Epithelial cell of esophagus (primary cell): ENCODE results near the gene PLXNA4.

ENCODE experiments used
- DNase-seq: peaks from one replicate; pipeline ENCODE4 v3.0.0; 2010; ENCODE audit warnings: low read depth
- H3K4me3 ChIP-seq: 2 replicates; pipeline ENCODE4 v1.5.1; 2011; ENCODE audit warnings: mild to moderate bottlenecking, low read length, control low read depth
- TF ChIP-seq, protein P1 (sequence below): IDR thresholded peaks from 2 replicates; pipeline ENCODE4 v1.5.1; 2011; ENCODE audit warnings: low read depth, mild to moderate bottlenecking, low read length, control low read depth, inconsistent platforms; ENCODE audit not compliant: insufficient read depth; ENCODE audit errors: missing control alignments

PLXNA4 gene, protein sequence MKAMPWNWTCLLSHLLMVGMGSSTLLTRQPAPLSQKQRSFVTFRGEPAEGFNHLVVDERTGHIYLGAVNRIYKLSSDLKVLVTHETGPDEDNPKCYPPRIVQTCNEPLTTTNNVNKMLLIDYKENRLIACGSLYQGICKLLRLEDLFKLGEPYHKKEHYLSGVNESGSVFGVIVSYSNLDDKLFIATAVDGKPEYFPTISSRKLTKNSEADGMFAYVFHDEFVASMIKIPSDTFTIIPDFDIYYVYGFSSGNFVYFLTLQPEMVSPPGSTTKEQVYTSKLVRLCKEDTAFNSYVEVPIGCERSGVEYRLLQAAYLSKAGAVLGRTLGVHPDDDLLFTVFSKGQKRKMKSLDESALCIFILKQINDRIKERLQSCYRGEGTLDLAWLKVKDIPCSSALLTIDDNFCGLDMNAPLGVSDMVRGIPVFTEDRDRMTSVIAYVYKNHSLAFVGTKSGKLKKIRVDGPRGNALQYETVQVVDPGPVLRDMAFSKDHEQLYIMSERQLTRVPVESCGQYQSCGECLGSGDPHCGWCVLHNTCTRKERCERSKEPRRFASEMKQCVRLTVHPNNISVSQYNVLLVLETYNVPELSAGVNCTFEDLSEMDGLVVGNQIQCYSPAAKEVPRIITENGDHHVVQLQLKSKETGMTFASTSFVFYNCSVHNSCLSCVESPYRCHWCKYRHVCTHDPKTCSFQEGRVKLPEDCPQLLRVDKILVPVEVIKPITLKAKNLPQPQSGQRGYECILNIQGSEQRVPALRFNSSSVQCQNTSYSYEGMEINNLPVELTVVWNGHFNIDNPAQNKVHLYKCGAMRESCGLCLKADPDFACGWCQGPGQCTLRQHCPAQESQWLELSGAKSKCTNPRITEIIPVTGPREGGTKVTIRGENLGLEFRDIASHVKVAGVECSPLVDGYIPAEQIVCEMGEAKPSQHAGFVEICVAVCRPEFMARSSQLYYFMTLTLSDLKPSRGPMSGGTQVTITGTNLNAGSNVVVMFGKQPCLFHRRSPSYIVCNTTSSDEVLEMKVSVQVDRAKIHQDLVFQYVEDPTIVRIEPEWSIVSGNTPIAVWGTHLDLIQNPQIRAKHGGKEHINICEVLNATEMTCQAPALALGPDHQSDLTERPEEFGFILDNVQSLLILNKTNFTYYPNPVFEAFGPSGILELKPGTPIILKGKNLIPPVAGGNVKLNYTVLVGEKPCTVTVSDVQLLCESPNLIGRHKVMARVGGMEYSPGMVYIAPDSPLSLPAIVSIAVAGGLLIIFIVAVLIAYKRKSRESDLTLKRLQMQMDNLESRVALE (N-terminal part only)

DNA sequence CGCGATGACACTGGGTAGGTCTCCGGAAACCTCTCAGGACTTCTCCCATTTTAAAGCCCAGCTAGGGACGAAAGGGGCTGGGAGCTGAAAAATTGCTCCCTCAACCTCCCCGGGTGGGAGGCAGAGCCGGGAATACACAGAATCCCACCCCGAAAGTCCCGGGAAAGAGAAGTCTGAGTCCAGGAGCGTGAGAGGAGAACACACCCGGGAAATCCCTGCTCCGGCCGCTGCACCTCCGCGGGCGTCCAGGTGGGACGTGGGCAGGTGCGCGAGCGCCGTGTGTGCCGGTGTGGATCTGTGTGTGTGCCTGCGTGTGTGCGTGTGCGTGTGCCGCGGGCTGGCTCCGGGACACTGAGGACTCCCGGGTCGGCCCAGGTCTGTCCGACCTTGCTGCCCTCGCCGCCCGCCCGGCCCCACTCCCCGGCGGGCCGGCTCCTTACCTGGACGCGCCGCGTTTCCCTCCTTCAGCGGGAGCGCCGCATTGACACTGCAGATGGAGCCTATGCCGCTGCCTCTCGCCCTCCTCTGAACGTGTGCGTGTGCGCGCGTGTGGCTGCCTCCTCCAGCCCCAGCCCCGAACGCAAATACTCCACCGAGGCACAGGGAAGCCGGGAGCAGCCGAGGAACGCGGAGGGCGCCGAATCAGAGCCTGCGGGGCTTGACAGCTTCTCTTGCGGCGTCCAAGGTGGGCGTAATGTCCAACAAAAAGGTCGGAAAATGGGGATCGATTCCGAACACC, at the start of gene PLXNA4:
Gene PLXNA4 (minus strand): TSS at position 489 of the 739 bp plus-strand sequence. CDS start 67,777 bp downstream, outside the sequence.
- peak; percentile 7 for DNase-seq
- H3K4me3 ChIP-seq, result no peak within 1 kb of the TSS
- TF ChIP-seq, protein P1, sequence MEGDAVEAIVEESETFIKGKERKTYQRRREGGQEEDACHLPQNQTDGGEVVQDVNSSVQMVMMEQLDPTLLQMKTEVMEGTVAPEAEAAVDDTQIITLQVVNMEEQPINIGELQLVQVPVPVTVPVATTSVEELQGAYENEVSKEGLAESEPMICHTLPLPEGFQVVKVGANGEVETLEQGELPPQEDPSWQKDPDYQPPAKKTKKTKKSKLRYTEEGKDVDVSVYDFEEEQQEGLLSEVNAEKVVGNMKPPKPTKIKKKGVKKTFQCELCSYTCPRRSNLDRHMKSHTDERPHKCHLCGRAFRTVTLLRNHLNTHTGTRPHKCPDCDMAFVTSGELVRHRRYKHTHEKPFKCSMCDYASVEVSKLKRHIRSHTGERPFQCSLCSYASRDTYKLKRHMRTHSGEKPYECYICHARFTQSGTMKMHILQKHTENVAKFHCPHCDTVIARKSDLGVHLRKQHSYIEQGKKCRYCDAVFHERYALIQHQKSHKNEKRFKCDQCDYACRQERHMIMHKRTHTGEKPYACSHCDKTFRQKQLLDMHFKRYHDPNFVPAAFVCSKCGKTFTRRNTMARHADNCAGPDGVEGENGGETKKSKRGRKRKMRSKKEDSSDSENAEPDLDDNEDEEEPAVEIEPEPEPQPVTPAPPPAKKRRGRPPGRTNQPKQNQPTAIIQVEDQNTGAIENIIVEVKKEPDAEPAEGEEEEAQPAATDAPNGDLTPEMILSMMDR, result no peak

DNA sequence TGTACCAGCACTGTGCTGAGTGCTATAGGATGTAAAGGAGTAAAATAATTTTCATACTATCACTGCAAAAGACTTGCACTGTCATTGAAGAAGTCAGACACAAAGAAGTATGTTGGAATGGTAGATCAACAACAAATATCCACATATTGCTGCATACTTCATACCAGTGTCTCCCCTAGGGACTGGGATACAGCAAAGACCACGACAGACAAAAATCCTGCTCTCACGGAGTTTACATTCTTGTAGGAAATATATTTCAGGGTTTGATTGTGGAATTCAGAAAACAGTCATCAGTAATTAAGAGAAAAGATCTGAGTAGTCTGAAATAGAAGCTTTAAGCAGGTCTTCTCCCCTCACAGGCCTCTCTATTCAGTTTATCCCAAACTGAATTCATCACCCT, 49.4 kb upstream of the PLXNA4 start:
- DNase-seq, result no peak
- no peak overlapping the region for H3K4me3 ChIP-seq
- TF ChIP-seq, protein P1, result no peak

DNA sequence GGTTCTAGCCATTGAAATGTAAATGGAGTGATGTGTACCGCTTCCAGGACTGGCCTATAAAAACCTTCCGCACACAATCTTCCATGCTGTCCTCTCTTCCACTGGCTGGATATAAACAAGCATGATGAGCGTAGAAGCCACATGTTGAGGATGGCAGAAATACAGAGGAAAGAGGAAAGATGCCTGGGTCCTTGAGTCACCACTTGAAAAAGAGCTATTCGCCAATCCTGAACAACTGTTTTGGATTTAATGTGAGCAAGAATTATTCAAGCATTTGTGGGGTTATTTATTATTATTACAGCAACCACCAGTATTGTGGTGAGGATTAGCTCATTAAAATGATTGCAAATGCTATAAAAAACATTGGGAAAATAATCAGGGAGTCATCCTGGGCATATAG, 45.8 kb upstream of the PLXNA4 start:
- no peak for DNase-seq
- TF ChIP-seq, protein P1, result no peak
- H3K4me3 ChIP-seq, result no peak overlapping the region

DNA sequence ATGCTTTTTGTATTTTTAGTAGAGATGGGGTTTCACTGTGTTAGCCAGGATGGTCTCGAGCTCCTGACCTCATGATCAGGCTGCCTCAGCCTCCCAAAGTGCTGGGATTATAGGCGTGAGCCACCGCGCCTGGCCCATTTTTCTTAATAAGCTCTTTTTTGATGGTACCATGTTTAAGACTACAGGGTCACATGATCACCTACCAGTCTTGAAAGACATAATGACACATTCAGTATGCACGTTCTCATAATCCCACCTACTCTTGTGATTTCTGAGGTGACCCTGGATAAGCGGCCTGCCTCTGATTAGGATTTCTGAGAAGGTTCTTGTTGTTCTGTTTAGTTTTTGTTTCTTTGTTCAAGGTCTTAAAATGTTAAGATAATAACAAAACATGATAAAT, 43.7 kb upstream of the PLXNA4 start:
- no peak for DNase-seq
- TF ChIP-seq, protein P1, result no peak
- no peak overlapping the region for H3K4me3 ChIP-seq

DNA sequence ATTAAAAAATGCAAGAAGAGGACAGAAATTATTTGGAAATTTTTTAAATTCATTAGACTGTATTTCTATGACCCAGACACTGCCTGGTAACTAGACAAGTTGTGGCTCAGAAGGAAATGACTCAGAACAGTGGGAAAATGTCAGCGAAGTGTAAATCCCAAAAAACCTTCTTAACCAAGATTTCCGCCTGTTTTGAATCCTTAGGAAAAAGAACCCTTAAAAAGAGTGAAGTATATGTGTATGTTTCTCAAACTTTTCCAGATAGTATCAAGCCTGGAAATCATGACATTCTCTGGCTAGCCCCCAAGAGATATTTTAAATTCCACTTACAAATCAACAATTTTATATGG, 42.7 kb upstream of the PLXNA4 start:
- H3K4me3 ChIP-seq, result no peak overlapping the region
- no peak for DNase-seq
- TF ChIP-seq, protein P1, result no peak

DNA sequence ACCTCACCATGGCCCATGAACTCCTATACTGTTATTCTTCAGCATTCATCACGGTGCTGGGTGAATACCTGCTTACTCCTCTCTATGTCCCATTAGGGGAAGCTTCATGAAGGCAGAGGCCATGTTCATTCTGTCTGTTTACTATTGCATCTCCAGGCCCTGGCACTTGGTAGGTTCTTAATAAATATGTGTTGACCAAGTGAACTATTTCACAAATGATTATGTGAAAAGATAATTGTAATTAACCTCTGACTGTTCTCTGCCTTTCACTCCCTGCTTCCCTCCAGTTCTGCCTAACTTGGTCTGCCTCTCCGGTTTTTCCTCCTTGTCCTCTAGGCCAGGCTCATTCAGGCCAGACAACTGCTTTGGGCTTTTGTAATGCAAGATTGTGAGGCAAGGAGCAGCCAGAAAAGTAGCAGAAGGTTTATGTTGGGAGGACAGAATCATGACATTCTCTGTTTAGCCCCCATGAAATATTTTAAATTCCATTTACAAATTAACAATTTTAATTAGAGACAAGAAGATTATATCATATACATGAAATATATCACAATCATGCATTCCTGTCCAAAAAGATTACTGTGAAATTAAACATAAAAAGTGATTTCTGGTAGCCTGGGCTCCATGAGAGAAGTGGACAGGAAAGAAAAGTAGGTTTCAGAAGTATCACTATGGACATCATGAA, 42.1 kb upstream of the PLXNA4 start:
- TF ChIP-seq, protein P1, result no peak
- no peak overlapping the region for H3K4me3 ChIP-seq
- DNase-seq, result no peak
